ACC112 (cell line): Measurements from ENCODE around the gene METTL24.

Experiments
- H2AFZ ChIP-seq: fragments of 200-600 bp; sonication (generic); one replicate; pipeline ENCODE4 v1.6.0; 2017; ENCODE audit warnings: antibody characterized with exemption, low read length; ENCODE audit not compliant: unreplicated experiment
- H3K27ac ChIP-seq: fragments of 200-600 bp; sonication (generic); 2 replicates; pipeline ENCODE4 v1.5.1; 2014; ENCODE audit warnings: low read depth, mild to moderate bottlenecking, antibody characterized with exemption, low read length, moderate library complexity
- H3K27me3 ChIP-seq: fragments of 200-600 bp; sonication (generic); 2 replicates; pipeline ENCODE4 v1.6.1; 2014; ENCODE audit warnings: mild to moderate bottlenecking, antibody characterized with exemption, low read length, moderate library complexity, mixed read lengths; ENCODE audit not compliant: insufficient read depth
- H3K36me3 ChIP-seq: fragments of 200-600 bp; sonication (generic); 2 replicates; pipeline ENCODE4 v1.6.1; 2016; ENCODE audit warnings: mild to moderate bottlenecking, antibody characterized with exemption, low read length, moderate library complexity, mixed read lengths; ENCODE audit not compliant: insufficient read depth
- H3K4me1 ChIP-seq: fragments of 200-600 bp; sonication (generic); one replicate; pipeline ENCODE4 v1.6.1; 2016; ENCODE audit warnings: low read length, mixed read lengths; ENCODE audit not compliant: insufficient read depth, unreplicated experiment, control insufficient read depth
- H3K4me3 ChIP-seq: fragments of 200-600 bp; sonication (generic); 2 replicates; pipeline ENCODE4 v1.5.1; 2014; ENCODE audit warnings: mild to moderate bottlenecking, low read depth, low read length
- H3K79me2 ChIP-seq: fragments of 200-600 bp; sonication (generic); one replicate; pipeline ENCODE4 v1.6.0; 2016; ENCODE audit warnings: low read length; ENCODE audit not compliant: control insufficient read depth, unreplicated experiment, insufficient read depth

Gene METTL24

GRCh38 chr6:110334423-110335180 is 23.5 kb downstream of the METTL24 start:
- Histone ChIP-seq H3K4me3 (no peak overlapping the region), H2AFZ (no peak overlapping the region), H3K79me2 (no peaks in the 10 kb centered on the region), H3K27me3 (peaks cover 17% of the 10 kb centered on the region; the same call in 1 of the 2 replicates), H3K27ac (no peak overlapping the region), H3K36me3 (no peaks in the 10 kb centered on the region), H3K4me1 (no peaks in the 10 kb centered on the region)

- H3K36me3 ChIP-seq: no peaks in the 10 kb centered on the region
- H3K4me3 ChIP-seq: no peak overlapping the region
- H3K4me1 ChIP-seq: no peaks in the 10 kb centered on the region
- H3K27me3 ChIP-seq: no peaks in the 10 kb centered on the region
- H3K79me2 ChIP-seq: no peaks in the 10 kb centered on the region
- no peak overlapping the region for H3K27ac ChIP-seq
- no peak overlapping the region for H2AFZ ChIP-seq
These were observed 25.9 kb downstream of the METTL24 start for GRCh38 chr6:110332281-110332680.

- Histone ChIP-seq H3K4me3 (no peak overlapping the region), H3K27me3 (no peaks in the 10 kb centered on the region), H3K79me2 (no peaks in the 10 kb centered on the region)
These were observed 26.3 kb downstream of the METTL24 start for GRCh38 chr6:110331816-110332215.

GRCh38 chr6:110331390-110331789 is 26.8 kb downstream of the METTL24 start:
- Histone ChIP-seq H3K4me3 (no peak overlapping the region), H3K4me1 (no peaks in the 10 kb centered on the region), H3K36me3 (no peaks in the 10 kb centered on the region), H2AFZ (no peak overlapping the region), H3K79me2 (no peaks in the 10 kb centered on the region), H3K27me3 (no peaks in the 10 kb centered on the region), H3K27ac (no peak overlapping the region)

More at GRCh38 chr6:110331816-110332215, 26.3 kb downstream of the METTL24 start:
- no peaks in the 10 kb centered on the region for H3K36me3 ChIP-seq
- H3K27ac ChIP-seq: no peak overlapping the region
- H2AFZ ChIP-seq: no peak overlapping the region
- H3K4me1 ChIP-seq: no peaks in the 10 kb centered on the region

GRCh38 chr6:110329714-110330436 is 28.3 kb downstream of the METTL24 start:
- H3K27ac ChIP-seq: no peak overlapping the region
- H3K27me3 ChIP-seq: no peaks in the 10 kb centered on the region
- H3K4me1 ChIP-seq: no peaks in the 10 kb centered on the region
- no peaks in the 10 kb centered on the region for H3K36me3 ChIP-seq
- H2AFZ ChIP-seq: no peak overlapping the region
- H3K4me3 ChIP-seq: no peak overlapping the region
- H3K79me2 ChIP-seq: no peaks in the 10 kb centered on the region

- Histone ChIP-seq H3K27me3 (no peaks in the 10 kb centered on the region), H3K36me3 (no peaks in the 10 kb centered on the region), H3K79me2 (no peaks in the 10 kb centered on the region), H3K27ac (no peak overlapping the region), H2AFZ (no peak overlapping the region), H3K4me1 (no peaks in the 10 kb centered on the region), H3K4me3 (no peak overlapping the region)
These were observed 28.8 kb downstream of the METTL24 start for GRCh38 chr6:110329348-110329713.

GRCh38 chr6:110328259-110328658 is 29.9 kb downstream of the METTL24 start:
- Histone ChIP-seq H3K4me1 (no peaks in the 10 kb centered on the region), H3K27ac (no peak overlapping the region), H3K4me3 (no peak overlapping the region), H3K36me3 (no peaks in the 10 kb centered on the region), H3K79me2 (no peaks in the 10 kb centered on the region), H2AFZ (no peak overlapping the region), H3K27me3 (no peaks in the 10 kb centered on the region)

GRCh38 chr6:110327391-110327790 is 30.8 kb downstream of the METTL24 start:
- no peaks in the 10 kb centered on the region for H3K79me2 ChIP-seq
- no peaks in the 10 kb centered on the region for H3K27me3 ChIP-seq
- no peak overlapping the region for H2AFZ ChIP-seq
- H3K4me3 ChIP-seq: no peak overlapping the region
- no peak overlapping the region for H3K27ac ChIP-seq
- no peaks in the 10 kb centered on the region for H3K4me1 ChIP-seq
- H3K36me3 ChIP-seq: no peaks in the 10 kb centered on the region

- no peaks in the 10 kb centered on the region for H3K36me3 ChIP-seq
- H3K27ac ChIP-seq: no peak overlapping the region
- no peaks in the 10 kb centered on the region for H3K4me1 ChIP-seq
- no peak overlapping the region for H2AFZ ChIP-seq
- H3K79me2 ChIP-seq: no peaks in the 10 kb centered on the region
- no peak overlapping the region for H3K4me3 ChIP-seq
- 0 out of 2 replicates have a peak, but pooled peaks cover 5% of the 10 kb centered on the region for H3K27me3 ChIP-seq
These were observed 31.5 kb downstream of the METTL24 start for GRCh38 chr6:110326609-110327008.

GRCh38 chr6:110326057-110326456 is 32.1 kb downstream of the METTL24 start:
- Histone ChIP-seq H3K27ac (no peak overlapping the region), H3K4me3 (no peak overlapping the region), H3K36me3 (no peaks in the 10 kb centered on the region), H3K27me3 (0 out of 2 replicates have a peak, but pooled peaks cover 10% of the 10 kb centered on the region), H3K4me1 (no peaks in the 10 kb centered on the region), H3K79me2 (no peaks in the 10 kb centered on the region), H2AFZ (no peak overlapping the region)

- no peaks in the 10 kb centered on the region for H3K79me2 ChIP-seq
- H3K27ac ChIP-seq: no peak overlapping the region
- H3K4me1 ChIP-seq: no peaks in the 10 kb centered on the region
- H3K36me3 ChIP-seq: no peaks in the 10 kb centered on the region
- 0 out of 2 replicates have a peak, but pooled peaks cover 10% of the 10 kb centered on the region for H3K27me3 ChIP-seq
- H3K4me3 ChIP-seq: no peak overlapping the region
- no peak overlapping the region for H2AFZ ChIP-seq
These were observed 33.0 kb downstream of the METTL24 start for GRCh38 chr6:110325197-110325596.
